ENCODE results near the gene STK40.

The STK40 gene

DNA sequence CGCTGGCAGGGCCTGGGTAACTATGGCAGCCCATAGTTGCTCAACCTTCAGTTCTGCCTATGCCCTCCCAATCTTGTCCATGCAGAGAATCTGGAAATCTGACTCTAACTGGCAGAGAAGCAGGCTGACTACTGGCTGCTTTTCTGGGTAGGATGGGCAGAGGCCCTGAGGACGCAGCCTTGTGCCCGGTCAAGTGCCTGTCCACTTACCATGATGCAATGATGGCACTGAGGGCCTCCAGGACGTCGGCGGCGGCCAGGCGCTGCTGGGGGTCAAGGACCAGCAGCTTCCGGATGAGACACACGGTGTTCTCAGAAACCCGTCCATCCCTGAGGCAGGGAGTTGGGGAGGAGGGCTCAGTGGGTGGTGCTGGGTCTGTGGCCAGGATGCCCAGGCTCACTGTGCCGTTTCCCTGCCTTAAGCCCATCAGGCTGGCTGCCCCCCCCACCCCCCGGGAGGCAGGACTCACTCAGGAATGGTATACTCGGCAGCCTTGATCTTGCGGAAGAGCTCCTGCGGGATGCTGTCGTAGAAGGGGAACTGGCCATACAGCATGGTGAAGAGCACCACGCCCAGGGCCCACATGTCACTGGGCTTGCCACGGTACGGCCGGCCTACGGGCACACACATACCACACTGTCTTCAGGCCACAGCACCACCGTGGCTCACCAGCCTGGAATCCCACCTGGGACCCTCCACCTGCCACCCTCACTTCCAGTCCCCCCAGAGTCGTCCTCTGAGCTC lies 41.9 kb downstream of the STK40 start:
- Mint-ChIP-seq H3K36me3 (ENCODE audit: low read depth) (peaks cover 28% of the 10 kb centered on the region), H3K27me3 (ENCODE audit: low read depth, poor library complexity) (peaks cover 6% of the 10 kb centered on the region), H3K9me3 (no peaks in the 10 kb centered on the region), H3K27ac (no peak overlapping the region), H3K4me3 (no peak overlapping the region), H3K4me1 (peaks cover 11% of the 10 kb centered on the region)
- DNase-seq, result no peak
- TF ChIP-seq, protein P1, sequence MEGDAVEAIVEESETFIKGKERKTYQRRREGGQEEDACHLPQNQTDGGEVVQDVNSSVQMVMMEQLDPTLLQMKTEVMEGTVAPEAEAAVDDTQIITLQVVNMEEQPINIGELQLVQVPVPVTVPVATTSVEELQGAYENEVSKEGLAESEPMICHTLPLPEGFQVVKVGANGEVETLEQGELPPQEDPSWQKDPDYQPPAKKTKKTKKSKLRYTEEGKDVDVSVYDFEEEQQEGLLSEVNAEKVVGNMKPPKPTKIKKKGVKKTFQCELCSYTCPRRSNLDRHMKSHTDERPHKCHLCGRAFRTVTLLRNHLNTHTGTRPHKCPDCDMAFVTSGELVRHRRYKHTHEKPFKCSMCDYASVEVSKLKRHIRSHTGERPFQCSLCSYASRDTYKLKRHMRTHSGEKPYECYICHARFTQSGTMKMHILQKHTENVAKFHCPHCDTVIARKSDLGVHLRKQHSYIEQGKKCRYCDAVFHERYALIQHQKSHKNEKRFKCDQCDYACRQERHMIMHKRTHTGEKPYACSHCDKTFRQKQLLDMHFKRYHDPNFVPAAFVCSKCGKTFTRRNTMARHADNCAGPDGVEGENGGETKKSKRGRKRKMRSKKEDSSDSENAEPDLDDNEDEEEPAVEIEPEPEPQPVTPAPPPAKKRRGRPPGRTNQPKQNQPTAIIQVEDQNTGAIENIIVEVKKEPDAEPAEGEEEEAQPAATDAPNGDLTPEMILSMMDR (IDR thresholded peaks at IDR 0.05), result no peak

DNA sequence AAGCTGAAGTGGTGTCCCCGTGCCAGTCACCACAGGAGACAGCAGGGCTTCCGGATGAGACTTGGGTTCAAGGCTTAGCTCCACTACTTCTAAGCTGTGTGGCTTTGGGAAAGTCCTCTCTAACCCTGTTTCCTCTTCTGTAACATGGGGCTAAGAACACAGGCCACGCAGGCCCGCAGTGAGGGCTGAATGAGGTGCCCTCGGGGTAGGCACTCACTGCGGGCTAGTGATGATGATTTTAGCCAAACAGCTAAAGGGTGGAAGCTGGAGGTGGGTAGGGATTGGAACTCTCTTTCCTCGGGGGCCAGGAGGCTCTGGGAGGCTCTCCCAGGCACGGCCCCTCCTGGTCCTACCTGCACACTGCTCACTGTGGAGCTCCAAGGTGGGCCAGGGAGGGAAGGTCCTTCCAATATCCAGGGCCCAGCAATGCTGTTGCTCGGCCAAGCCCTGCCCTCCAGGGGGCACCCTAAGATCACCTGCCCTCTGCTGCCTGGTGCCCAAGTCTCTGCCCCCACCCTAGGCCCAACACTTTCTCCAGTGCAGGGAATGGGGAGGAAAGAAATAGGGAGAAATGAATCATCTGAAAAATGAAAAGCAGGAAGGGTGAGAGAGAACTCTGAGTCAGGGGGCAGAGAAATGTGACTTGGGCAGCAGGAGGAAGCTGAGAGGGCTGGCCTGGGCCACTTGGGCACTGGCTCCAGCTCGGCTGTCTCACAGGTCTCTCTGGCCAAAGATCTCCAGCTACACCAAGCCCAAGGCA lies 43.1 kb downstream of the STK40 start:
- H3K4me3 Mint-ChIP-seq, result no peak overlapping the region
- DNase-seq, result peak; percentile 30
- peaks cover 11% of the 10 kb centered on the region for H3K4me1 Mint-ChIP-seq
- no peaks in the 10 kb centered on the region for H3K9me3 Mint-ChIP-seq
- H3K36me3 Mint-ChIP-seq (ENCODE audit: low read depth), result peaks cover 20% of the 10 kb centered on the region
- peaks cover 10% of the 10 kb centered on the region for H3K27me3 Mint-ChIP-seq (ENCODE audit: low read depth, poor library complexity)
- no peak overlapping the region for H3K27ac Mint-ChIP-seq
- TF ChIP-seq, protein P1 (IDR thresholded peaks at IDR 0.05), result peak; percentile 34

DNA sequence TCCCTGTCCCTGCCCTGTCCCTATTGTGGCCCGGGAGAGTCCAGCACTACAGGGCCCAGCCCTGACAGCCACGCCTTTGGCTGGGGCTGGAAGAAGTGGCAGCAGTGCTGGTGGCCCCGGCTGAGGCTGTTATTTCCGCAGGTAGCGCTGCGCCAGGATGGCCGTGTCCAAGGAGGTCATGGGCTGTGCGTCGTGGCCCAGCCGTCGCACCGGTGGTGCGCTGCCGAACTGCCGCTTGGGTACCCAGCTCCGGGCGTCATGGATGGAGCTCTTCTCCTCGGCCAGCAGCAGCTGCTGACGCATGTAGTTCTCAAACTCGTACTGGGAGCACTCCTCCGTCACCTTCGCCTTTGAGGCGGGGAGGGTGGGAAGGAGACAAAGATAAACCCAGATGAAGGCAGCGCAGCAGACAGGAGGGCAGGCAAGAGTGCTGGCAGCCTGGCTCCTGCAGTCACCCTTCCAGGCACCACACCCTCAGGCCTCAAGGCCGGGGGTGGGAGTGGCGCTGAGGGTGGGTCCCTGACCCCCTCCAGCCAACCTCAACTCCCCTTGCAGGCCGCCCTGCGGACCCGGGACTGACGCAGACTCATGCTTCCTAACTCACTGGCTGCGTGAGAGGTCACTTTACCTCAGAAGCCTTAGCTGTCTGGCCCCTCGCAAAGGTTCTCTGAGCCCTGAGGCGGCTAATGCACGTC lies 44.0 kb downstream of the STK40 start:
- no peaks in the 10 kb centered on the region for H3K9me3 Mint-ChIP-seq
- H3K4me1 Mint-ChIP-seq, result peaks cover 7% of the 10 kb centered on the region
- TF ChIP-seq, protein P1 (IDR thresholded peaks at IDR 0.05), result no peak
- no peak for DNase-seq
- H3K27me3 Mint-ChIP-seq (ENCODE audit: low read depth, poor library complexity), result peaks cover 10% of the 10 kb centered on the region
- H3K27ac Mint-ChIP-seq, result no peak overlapping the region
- no peak overlapping the region for H3K4me3 Mint-ChIP-seq
- H3K36me3 Mint-ChIP-seq (ENCODE audit: low read depth), result peaks cover 13% of the 10 kb centered on the region

DNA sequence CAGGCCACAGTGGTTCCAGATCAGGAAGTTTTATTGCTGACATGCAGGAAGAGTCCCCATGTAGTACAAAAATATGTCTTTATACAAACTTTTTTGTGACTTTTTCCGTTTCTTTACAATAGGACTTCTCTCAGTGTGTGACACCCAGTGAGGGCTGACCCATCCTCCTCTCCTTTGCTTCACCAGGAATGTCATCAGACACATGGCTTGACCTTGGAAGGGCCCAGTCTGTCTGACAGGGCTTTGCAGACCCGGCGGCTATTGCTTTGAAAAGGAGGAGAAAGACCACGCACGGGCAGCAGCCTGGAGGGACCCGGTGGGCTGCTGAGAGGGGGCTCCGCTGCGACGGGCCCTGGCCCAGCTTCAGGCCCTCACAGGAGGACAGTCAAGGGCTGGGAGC lies 46.1 kb downstream of the STK40 start:
- peaks cover 7% of the 10 kb centered on the region for H3K27me3 Mint-ChIP-seq (ENCODE audit: low read depth, poor library complexity)
- H3K4me3 Mint-ChIP-seq, result no peak overlapping the region
- no peak for DNase-seq
- H3K4me1 Mint-ChIP-seq, result peaks cover 7% of the 10 kb centered on the region
- peak overlapping the region; percentile 83 for H3K27ac Mint-ChIP-seq
- no peaks in the 10 kb centered on the region for H3K9me3 Mint-ChIP-seq
- H3K36me3 Mint-ChIP-seq (ENCODE audit: low read depth), result peaks cover 8% of the 10 kb centered on the region
- TF ChIP-seq, protein P1 (IDR thresholded peaks at IDR 0.05), result no peak

DNA sequence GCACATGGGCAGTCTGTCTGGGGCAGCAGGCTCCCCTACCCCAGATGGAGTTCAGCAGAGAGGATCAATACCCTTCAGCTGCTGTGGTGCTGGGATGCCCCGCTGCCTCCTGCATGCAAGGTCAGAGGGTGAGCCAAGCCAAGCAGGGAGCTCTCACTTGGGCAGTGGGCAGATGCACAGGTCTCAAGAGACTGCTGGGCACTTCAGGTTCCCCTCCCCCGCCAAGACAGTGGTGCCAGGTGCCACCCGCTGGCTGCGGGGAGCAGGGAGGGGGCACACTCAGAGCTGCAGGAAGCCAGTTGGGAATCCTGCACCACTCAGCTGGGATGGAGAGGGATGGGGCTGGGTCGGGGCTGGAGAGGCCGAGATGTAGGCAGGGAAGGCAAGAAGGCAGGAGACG lies 46.5 kb downstream of the STK40 start:
- Mint-ChIP-seq H3K4me1 (peaks cover 7% of the 10 kb centered on the region), H3K36me3 (ENCODE audit: low read depth) (peaks cover 7% of the 10 kb centered on the region), H3K27me3 (ENCODE audit: low read depth, poor library complexity) (peaks cover 7% of the 10 kb centered on the region), H3K9me3 (no peaks in the 10 kb centered on the region), H3K4me3 (no peak overlapping the region), H3K27ac (no peak overlapping the region)
- TF ChIP-seq, protein P1 (IDR thresholded peaks at IDR 0.05), result no peak
- DNase-seq, result no peak

Measured in nephron progenitor cell (in vitro differentiated cells).